GM19351 (cell line): ENCODE measurements around the gene UCK2.
"Not testable (repeated sequence)": the region's sequence is repeated elsewhere in the genome, so short reads cannot be mapped to it uniquely, and the experiment has no call there.

Source experiments
- ATAC-seq: cut with Tn5 transposase; IDR thresholded peaks from one replicate; pipeline ENCODE4 v1.9.1; 2021; ENCODE audit warnings: mild to moderate bottlenecking, moderate library complexity; ENCODE audit not compliant: unreplicated experiment

UCK2 gene

DNA sequence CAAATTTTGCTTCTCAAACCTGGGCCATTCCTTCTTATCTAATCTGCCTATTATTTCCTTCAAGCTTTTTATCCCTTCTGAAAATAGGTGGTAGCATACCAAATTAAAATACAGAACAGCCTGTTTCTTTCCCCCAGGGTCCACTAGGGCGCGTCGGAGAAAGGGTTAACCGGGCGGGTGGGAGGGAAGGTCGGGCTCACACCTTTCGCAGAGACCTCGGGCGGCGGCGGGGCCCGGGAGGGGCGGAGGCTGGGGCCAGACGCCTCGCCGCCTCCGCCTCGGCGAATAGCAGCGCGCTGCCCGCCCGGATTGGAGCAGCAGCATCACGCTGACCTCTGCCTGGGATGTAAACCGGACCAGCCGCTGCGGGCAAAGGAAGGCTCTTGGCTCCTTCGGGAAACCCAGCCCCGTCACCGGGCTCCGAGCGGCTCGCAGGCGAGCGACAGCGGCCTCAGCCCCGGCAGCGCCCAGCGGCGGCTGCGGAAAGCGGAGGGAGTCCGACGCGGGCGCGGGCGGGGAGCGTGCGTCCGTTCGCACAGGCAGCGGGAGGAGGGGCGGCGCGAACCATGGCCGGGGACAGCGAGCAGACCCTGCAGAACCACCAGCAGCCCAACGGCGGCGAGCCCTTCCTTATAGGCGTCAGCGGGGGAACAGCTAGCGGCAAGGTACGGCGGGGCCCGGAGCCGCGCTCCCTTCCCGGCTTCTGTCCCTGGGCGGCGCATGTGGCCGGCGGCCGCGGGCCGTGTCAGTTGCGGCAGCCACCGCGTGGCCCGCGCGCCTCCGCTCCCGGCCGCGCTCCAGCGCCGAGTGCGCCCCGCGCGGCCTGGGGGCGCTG, at the start of gene UCK2:
Gene UCK2 (plus strand): TSS at position 347 of the 835 bp plus-strand sequence. CDS start 220 bp downstream, at position 567.
- peak; percentile 67 for ATAC-seq

DNA sequence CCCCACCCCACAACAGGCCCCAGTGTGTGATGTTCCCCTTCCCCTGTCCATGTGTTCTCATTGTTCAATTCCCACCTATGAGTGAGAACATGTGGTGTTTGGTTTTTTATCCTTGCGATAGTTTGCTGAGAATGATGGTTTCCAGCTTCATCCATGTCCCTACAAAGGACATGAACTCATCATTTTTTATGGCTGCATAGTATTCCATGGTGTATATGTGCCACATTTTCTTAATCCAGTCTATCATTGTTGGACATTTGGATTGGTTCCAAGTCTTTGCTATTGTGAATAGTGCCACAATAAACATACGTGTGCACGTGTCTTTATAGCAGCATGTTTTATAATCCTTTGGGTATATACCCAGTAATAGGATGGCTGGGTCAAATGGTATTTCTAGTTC, 49.2 kb upstream of the UCK2 start:
- ATAC-seq, result not testable (repeated sequence)

DNA sequence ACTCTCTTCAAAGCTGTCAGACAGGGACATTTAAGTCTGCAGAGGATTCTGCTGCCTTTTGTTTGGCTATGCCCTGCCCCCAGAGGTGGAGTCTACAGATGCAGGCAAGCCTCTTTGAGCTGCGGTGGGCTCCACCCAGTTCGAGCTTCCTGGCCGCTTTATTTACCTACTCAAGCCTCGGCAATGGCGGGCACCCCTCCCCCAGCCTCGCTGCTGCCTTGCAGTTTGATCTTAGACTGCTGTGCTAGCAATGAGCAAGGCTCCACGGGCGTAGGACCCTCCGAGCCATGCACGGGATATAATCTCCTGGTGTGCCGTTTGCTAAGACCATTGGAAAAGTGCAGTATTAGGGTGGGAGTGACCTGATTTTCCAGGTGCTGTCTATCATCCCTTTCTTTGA, 43.9 kb upstream of the UCK2 start:
- not testable (repeated sequence) for ATAC-seq

DNA sequence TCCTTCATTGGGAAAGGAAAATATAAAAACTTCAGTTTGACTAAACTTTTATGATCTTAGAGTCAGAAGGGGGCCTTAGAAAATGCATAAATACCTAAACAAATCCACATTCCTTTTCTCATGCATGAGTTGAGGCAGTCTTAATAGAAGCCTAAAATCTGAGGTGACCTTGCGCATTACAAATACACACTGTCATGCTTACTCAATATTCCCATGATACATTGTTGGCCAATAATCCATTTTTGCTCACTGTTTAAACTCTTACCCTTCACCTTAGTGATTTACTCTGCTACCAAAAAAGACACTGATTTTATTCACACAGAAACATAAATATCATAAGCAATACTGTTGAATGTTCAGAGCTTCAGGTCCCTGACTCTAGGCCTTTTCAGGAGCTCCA, 39.7 kb upstream of the UCK2 start:
- ATAC-seq, result no peak

DNA sequence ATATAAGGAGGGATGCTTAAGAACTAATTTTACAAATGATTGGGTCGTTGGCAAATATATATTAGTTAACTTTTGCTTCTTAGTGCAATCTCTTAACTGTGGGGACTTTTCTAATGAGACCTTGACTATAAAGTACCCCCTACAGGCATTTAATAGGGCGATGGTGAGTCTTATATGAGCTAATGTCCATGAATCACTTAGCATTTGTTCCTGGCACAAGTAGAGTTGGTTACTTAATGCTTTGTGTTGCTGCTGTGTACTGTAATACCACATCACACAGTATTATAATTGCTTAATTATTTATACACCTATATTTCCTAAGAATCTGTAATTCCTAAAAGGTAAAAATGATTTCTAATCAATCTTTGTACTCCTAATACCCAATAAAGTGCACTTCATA, 33.5 kb upstream of the UCK2 start:
- ATAC-seq, result no peak

DNA sequence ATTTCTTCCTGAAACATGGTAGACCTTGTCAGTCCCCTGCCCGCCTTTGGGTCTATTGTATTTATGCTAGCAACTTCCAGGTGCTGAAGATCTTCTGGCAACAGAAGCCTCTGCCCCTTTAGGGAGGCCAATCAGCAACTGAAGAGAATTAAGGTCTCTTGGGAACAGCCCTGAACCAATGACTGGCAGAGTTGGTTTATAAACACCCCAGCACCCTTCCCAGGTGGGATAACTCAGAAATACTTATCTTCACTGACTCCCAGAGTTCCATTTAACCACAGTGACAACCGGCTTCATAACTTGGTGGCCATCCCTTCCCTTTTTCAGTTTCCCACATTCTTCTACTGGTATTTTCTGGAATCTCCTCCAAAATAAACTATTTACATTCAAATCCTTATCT, 31.5 kb upstream of the UCK2 start:
- no peak for ATAC-seq

DNA sequence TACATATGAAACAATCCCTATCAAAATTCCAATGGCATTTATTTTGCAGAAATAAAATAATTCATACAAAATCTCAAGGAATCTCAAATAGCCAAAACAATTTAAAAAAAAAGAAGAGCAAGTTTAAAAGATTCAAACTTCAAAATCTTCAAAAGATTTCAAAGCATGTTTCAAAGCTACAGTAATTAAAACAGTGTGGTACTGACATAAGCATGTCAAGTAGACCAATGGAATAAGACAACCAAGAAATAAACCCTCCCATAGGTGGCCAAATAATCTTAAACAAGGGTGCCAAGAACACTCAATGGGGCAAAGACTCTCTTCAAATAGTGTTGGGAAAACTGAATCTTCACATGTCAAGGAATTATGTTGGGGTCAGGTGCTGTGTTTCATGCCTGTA, 28.0 kb upstream of the UCK2 start:
- no peak for ATAC-seq

DNA sequence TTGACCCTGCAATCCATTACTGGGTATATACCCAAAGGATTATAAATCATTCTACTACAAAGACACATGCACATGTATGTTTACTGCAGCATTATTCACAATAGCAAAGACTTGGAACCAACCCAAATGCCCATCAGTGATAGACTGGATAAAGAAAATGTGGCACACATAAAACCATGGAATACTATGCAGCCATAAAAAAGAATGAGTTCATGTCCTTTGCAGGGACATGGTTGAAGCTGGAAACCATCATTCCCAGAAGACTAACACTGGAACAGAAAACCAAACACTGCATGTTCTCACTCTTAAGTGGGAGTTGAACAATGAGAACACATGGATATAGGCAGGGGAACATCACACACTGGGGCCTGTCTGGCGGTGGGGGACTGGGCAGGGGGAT, 22.9 kb upstream of the UCK2 start:
- not testable (repeated sequence) for ATAC-seq

DNA sequence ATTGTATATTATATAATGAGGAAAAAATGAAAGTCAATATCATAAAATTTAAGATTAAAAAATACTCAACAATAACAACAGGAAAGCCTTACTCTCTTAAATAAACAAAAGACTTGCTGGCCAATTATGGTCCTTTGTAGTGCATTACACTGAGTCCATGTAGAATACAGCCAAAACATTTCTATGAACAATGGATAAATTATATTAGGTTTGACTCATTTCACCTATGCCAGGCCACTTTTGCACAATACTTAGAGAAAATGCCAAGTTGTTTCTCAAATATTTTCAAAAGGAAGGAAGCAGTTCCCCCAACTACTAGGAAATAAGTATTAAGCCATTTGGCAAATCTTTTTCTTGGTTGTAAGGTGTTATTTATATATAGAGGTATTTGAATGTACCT, 19.8 kb upstream of the UCK2 start:
- no peak for ATAC-seq

DNA sequence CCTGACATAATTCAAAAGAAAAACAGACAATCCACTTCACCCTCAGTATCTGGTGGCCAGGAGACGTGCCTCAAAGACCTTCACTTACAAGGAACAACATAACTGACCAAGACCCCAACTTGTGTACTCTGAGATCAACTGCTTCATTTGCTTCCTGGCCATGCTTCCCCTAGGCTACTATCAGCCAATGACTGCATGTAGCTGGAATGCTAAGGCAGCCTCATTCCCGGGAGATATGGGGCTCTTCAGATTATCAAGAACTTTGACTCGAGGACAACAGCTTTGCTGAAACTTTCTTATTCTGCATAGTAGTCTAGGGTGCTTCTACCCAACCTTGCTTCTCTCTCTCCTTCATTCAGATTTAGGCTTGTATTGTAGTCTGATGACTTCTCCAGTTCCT, 11.7 kb upstream of the UCK2 start:
- no peak for ATAC-seq

DNA sequence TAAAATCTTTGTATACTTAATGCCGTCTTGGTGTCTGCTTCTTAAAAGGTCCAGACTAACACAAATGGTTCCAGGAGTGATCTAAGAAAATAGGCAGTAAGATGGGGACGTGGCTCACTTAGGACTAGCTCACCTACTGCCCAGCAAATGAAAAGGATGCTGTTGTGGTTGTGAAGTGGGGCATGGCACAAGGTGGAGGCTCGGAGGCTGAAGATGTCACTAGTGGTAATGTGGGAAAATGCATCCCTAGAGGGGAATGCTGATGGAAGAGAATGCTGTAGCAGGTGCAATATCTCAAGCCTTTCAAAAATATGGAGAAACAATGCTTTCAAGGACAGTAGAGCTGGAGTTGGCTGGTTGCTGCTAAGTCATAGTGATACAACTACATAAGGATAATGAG, 11.3 kb upstream of the UCK2 start:
- ATAC-seq, result no peak

DNA sequence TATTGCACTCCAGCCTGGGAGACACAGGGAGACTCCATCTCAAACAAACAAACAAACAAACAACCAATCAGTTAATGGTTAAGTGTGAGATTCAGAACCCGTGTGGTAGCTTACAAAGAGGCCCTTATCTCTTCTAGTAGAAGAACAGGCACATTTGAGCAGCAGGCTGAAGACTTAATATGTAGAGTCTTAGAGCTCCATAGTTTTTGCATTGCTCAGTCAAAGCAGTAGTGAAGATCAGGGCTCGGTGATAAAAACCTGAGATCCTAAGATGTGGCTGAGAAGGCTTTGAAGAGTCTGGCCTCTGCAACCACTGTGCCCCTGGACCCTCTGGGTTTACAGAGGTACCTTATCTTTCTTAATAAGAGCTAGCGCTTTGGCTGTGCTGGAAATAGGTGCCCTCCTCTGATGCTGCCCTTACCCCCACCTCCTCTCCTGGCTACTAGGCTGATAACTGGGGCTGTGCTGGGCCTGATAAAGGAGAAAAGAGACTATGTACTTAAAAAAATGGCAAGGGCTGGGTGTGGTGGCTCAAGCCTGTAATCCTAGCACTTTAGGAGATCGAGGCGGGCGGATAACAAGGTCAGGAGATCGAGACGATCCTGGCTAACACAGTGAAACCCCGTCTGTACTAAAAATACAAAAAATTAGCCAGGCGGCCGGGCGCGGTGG, 10.5 kb upstream of the UCK2 start:
- no peak for ATAC-seq

DNA sequence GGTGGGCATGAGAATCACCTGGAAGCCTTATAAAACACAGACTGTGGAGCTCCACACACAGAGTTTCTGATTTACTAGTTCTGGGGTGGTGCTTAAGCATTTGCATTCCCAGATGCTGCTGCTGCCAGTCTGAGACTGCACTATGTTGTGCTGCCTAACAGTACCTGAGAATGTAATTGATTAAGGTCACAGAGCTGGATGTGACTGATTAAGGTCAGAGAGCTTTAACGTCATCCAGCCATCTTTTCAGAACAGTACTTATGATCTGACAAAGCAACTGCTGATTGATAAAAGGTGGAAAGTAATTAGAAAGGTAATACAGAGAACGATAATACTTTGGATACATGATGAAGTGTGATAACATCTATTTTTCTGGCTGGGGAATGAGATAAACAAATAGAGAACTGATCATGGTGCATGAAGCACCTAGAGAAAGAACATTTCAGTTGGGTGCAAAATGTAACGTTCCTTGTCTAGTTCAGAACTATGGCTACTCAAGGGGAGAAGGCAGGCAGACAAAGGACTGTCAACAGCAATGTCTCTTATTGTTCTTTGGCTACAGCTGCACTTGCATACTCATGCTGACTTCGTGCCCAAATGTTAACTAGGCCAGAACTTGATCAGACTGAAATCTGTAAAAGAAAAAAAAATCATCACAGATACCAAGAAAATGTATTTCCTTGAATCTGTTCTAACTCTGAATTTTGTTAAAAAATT, 3.7 kb upstream of the UCK2 start:
- ATAC-seq, result no peak

DNA sequence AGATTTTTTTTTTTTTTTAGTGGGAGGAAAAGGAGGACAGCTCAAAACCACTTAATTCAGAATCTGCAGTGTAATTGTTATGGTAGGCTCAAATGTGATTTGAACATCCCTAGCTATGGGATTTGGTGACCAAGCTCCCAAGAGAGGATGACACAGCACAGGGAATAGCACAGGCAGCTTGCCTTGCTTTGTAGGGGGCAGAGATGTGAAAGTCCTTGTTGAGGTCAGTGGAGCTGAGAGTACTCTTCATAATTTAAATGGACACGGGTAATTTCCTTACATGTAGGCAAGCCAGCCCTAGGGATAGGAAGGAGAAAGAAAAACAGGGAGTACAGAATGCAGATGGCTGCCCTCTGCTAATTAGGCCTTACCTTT, 3.2 kb upstream of the UCK2 start:
- no peak for ATAC-seq

DNA sequence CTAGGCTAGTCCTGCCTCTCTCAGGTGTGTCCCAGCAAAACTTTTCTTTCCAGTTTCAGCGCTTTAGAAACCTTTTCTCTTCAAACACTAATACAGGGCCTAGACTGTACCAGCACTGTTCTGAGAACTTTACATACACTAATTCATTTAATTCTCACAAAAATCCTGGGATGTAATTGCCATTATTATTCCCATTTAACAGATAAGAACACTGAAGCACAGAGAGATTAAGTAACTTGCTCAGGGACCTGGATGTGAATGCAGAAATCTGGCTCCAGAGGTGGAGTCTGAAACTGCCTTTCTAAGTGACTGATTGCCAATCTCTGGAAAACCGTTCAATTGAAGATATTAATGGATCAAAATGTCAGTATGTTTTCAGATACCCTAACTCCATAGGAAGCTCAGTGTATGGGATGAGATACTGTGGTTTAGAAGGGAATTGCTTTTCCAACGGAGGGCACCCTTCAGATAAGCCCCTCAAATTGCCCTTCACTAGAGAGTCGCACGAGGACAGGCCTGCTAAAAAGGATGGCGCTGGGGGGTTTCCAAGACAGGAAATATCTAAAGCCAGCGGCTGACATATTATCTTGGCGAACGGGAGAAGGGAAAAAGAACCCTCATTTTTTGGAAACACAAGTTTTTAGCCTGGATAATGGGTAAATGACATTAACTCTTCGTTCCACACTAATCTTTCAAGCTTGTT, 698 bp upstream of the UCK2 start:
- no peak for ATAC-seq

DNA sequence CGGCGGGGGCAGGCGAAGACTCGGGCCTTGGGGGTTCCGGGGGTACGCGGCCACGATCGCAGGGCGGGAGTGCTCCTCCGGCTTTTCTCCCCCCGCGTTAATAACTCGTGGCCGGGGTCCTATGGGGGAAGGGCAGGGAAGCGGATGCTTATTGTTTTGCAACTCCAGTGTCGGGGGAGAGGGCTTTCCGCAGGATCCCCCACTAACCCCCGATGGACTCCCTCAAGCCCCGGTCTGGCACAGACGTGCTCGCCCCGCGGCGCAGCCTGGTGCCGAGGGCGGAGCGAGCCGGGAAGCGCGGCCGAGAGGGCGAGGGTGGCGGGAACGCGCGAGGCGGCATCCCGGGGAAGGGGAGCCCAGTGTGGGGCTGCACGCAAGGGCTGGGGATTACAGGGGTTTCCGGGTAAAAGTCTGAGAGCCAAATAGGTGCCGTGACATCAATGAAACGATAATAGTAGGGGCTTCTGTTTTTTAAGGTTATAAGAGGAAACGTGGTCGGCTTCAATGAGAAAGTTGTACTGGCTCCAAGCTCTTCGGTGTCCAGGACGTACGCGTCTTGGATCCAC, 772 bp downstream of the UCK2 start:
- ATAC-seq, result peak; percentile 31

DNA sequence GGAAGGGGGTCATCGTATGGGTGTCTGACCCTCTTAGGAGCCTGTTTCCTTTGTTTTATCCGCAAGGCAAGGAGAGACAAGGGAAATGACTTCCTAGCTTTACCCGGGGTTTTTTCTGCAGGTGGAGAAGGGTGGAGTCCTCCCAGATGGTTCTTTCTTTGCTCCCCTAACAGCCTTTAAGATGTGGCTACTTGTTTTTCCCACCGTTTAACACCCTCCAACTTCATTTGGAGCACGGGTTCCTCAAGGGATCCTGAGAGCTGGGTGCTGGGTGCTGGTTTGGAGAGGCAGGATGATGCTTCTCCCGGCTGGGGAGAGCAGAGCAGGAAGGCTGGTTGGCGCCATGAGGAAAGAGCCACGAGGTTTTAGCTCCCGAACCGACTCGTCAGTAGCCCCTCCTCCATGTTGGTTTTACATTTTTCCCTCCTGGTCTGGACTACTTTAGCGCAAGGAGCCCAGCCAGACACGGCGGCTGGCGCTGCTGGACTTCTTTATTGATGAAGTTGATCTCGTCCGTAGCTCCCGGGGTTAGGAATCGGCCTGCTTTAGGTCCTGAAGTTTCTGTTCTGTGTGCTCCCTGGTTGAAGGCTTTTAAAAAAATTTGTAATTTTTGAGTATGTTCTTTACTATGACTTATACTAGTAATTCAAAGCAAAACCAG, 1.4 kb downstream of the UCK2 start:
- peak; percentile 2 for ATAC-seq

DNA sequence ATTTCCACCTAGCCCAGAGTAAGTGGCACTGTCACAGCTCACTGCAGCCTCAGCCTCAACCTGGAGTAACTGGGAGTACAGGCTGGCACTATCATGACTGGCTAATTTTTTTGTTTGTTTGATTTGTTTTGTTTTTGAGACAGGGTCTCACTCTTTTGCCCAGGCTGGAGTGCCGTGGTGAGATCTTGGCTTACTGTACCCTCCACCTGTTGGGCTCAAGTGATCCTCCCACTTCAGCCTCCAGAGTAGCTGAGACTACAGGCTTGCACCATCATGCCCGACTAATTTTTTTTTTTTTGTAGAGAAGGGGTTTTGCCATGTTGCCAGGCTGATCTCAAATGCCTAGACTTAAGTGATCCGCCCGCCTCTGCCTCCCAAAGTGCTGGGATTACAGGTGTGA, 2.5 kb downstream of the UCK2 start:
- no peak for ATAC-seq

DNA sequence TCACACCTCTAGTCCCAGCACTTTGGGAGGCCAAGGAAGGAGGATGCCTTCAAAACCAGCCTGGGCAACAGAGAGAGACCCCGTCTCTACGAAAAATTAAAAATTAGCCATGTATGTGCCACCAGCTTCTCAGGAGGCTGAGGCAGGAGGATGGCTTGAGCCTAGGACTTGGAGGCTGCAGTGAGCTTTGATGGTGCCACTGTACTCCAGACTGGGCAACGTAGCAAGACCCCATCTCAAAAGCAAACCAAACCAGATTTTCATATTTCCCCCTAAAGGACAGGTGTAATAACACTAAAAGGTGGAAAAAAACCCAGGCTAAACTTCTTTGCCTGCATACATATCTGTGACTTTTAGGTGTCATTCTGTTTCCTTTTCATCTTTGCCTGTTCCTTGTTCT, 3.7 kb downstream of the UCK2 start:
- no peak for ATAC-seq

DNA sequence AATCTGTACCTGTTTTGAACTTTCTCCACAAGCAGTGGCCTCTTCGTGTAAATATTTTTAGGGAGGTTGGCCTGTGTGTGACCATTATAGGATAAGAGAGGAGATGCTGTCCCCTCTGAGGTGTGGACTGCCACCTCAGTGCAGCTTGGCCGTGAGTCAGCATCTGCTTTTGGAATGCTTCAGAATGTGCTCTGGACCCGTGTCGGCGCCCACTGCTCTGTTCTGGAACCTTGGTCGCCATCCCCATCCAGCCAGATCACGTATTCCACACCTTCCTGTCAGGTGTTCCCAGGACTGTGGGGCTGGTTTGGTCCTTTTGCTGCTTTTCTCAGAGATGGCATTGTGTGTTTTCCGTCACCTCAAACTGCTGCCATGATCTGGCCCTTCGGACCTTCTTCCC, 5.5 kb downstream of the UCK2 start:
- ATAC-seq, result no peak
